Measurements from ENCODE around the gene IL1RL2. TPM values are rescaled to one million over a fixed set of nuclear protein-coding genes. Genes with fewer than 3 reads are reported as not detected.

IL1RL2 gene
- total and polyA plus RNA-seq, 9 donors: 0.24 to 2.0 (median 1.2) TPM; not detected in 3

- TF ChIP-seq POLR2A (IDR thresholded peaks at IDR 0.05) (no peak), EP300 (IDR thresholded peaks at IDR 0.05) (no peak), CTCF (IDR thresholded peaks at IDR 0.05) (no peak)
- WGBS, 3 donors: 77 to 81% (median 78%) methylated on average over 2 of the region's 2 CpGs
- intact Hi-C loops (cut with DNase I): no loop called here
- Histone ChIP-seq H3K4me3 (no peak overlapping the region), H3K9me3 (no peaks in the 10 kb centered on the region), H3K36me3 (no peaks in the 10 kb centered on the region), H3K27me3 (no peaks in the 10 kb centered on the region), H3K27ac (no peak overlapping the region), H3K4me1 (ENCODE audit: insufficient read depth) (no peaks in the 10 kb centered on the region)
- no peak for DNase-seq
Measured at GRCh38 chr2:102264952-102265351, 78.1 kb downstream of the IL1RL2 start.

GRCh38 chr2:102266204-102266603, 79.4 kb downstream of the IL1RL2 start:
- TF ChIP-seq POLR2A (IDR thresholded peaks at IDR 0.05) (no peak), EP300 (IDR thresholded peaks at IDR 0.05) (no peak), CTCF (IDR thresholded peaks at IDR 0.05) (no peak)
- Histone ChIP-seq H3K36me3 (no peaks in the 10 kb centered on the region), H3K9me3 (no peaks in the 10 kb centered on the region), H3K4me1 (ENCODE audit: insufficient read depth) (no peaks in the 10 kb centered on the region), H3K27ac (no peak overlapping the region), H3K4me3 (no peak overlapping the region), H3K27me3 (no peaks in the 10 kb centered on the region)
- intact Hi-C loops (cut with DNase I): no loop called here
- no peak for DNase-seq
- 65 to 95% (median 95%) methylated on average over 1 of the region's 1 CpG for WGBS, 3 donors

- Histone ChIP-seq H3K4me1 (ENCODE audit: insufficient read depth) (no peaks in the 10 kb centered on the region), H3K27ac (no peak overlapping the region), H3K4me3 (no peak overlapping the region), H3K27me3 (no peaks in the 10 kb centered on the region), H3K36me3 (no peaks in the 10 kb centered on the region), H3K9me3 (no peaks in the 10 kb centered on the region)
- 81 to 84% (median 84%) methylated on average over 6 of the region's 6 CpGs for WGBS, 3 donors
- no peak for DNase-seq
- TF ChIP-seq POLR2A (IDR thresholded peaks at IDR 0.05) (no peak), CTCF (IDR thresholded peaks at IDR 0.05) (no peak), EP300 (IDR thresholded peaks at IDR 0.05) (no peak)
- intact Hi-C loops (cut with DNase I): no loop called here
Measured at GRCh38 chr2:102267774-102268173, 81.0 kb downstream of the IL1RL2 start.

GRCh38 chr2:102268510-102269199, 81.8 kb downstream of the IL1RL2 start:
- no peak for DNase-seq
- no peak overlapping the region for H3K4me3 ChIP-seq
- H3K27me3 ChIP-seq: no peaks in the 10 kb centered on the region
- H3K36me3 ChIP-seq: no peaks in the 10 kb centered on the region
- no peak for TF ChIP-seq EP300 (IDR thresholded peaks at IDR 0.05)
- no peak for TF ChIP-seq CTCF (IDR thresholded peaks at IDR 0.05)
- no peak for TF ChIP-seq POLR2A (IDR thresholded peaks at IDR 0.05)
- no peaks in the 10 kb centered on the region for H3K4me1 ChIP-seq (ENCODE audit: insufficient read depth)
- WGBS, 3 donors: 73 to 86% (median 85%) methylated on average over 4 of the region's 4 CpGs
- intact Hi-C loops (cut with DNase I): no loop called here
- H3K9me3 ChIP-seq: no peaks in the 10 kb centered on the region
- H3K27ac ChIP-seq: no peak overlapping the region

All from ovary (tissue), 9 donors.